ENCODE results near the gene TTBK1. TPM values are rescaled to one million over a fixed set of nuclear protein-coding genes. Genes with fewer than 3 reads are reported as not detected.

The TTBK1 gene
- total and polyA plus RNA-seq, 2 donors (not counting 1 experiment from before 2014, with no cell fraction given): 0.07 TPM; not detected in 1

DNA sequence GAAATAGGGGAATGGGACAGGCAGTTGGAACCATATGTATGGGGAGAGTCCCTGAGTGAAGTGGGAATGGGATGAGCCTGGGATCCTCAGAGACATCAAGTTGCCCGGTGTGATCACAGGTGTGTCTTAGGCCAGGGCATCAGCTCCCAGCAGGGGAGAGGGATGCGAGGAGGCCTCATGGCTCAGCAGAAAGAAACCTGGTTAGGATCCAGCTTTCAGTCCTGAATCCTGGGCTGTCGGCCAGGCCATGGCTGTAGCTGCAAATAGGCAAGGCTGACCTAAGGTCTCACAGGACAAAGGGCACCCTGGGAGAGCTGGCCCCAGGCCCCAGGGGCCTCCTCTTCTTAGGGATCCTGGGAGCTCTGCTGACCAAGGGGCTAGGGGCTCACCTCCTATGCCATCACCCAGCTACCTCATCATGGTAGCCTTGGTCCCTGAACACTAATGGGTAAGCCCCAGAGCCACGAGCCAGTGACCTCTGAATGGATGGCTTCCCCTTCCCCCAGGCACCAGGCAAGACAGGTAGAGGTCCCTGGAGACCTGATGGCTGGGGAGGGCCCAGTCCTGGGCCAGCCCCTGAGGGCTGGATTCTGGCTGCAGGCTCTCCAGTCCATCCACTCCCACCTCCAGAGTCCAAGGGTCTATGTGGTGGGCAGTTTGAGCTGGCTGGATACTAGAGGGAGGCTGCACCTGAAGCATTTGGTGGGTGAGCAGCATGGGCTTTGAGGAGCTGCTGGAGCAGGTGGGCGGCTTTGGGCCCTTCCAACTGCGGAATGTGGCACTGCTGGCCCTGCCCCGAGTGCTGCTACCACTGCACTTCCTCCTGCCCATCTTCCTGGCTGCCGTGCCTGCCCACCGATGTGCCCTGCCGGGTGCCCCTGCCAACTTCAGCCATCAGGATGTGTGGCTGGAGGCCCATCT lies 54.6 kb downstream of the TTBK1 start, which contains the start of gene SLC22A7:
Gene SLC22A7 (plus strand): TSS at position 617 of the 921 bp plus-strand sequence. CDS start 99 bp downstream, at position 716.
- H3K9me3 Mint-ChIP-seq (ENCODE audit: insufficient read depth): no peaks in the 10 kb centered on the region
- Histone ChIP-seq H3K9me3 (ENCODE audit: control extremely low read depth in 1 of 3, control insufficient read depth in 2 of 3, insufficient read depth in 1 of 3, low read length in 2 of 3) (no peaks in the 10 kb centered on the region), H3K36me3 (replicated peaks in 1 of 2; ENCODE audit: control extremely low read depth in 1 of 2, control insufficient read depth in 1 of 2, extremely low read depth in 1 of 2, insufficient read depth in 2 of 2, low read length in 1 of 2) (no peaks in the 10 kb centered on the region), H3K4me2 (replicated peaks; ENCODE audit: low read depth, low read length, poor library complexity, severe bottlenecking) (no peak within 1 kb of the TSS), H3K4me1 (ENCODE audit: control insufficient read depth in 2 of 2, insufficient read depth in 2 of 2, low read length in 2 of 2) (no peaks in the 10 kb centered on the region), H2AFZ (ENCODE audit: insufficient read depth, low read depth, low read length, poor library complexity, severe bottlenecking) (no peak within 1 kb of the TSS), H3K27ac (ENCODE audit: low read length in 2 of 2) (no peak within 1 kb of the TSS), H4K20me1 (ENCODE audit: control insufficient read depth, insufficient read depth, low read length, poor library complexity, severe bottlenecking) (no peaks in the 10 kb centered on the region), H3K4me3 (ENCODE audit: control extremely low read depth in 1 of 5, extremely low read depth in 1 of 5, insufficient read depth in 1 of 5, low read depth in 2 of 5, low read length in 4 of 5) (no peak within 1 kb of the TSS), H3K9ac (ENCODE audit: low read length) (no peak within 1 kb of the TSS), H3K79me2 (ENCODE audit: control insufficient read depth, insufficient read depth, low read length) (no peaks in the 10 kb centered on the region), H3K27me3 (replicated peaks in 1 of 4; ENCODE audit: control extremely low read depth in 1 of 4, control insufficient read depth in 3 of 4, insufficient read depth in 4 of 4, low read length in 3 of 4) (peaks cover 0 to 19% (median 1%) of the 10 kb centered on the region in 4 experiments)
- intact Hi-C loops (cut with micrococcal nuclease): no loop called here
- no peak within 1 kb of the TSS for H3K27ac Mint-ChIP-seq
- DNase-seq (no peak), ATAC-seq (ENCODE audit: low read depth) (no peak)
- TF ChIP-seq, protein P1, sequence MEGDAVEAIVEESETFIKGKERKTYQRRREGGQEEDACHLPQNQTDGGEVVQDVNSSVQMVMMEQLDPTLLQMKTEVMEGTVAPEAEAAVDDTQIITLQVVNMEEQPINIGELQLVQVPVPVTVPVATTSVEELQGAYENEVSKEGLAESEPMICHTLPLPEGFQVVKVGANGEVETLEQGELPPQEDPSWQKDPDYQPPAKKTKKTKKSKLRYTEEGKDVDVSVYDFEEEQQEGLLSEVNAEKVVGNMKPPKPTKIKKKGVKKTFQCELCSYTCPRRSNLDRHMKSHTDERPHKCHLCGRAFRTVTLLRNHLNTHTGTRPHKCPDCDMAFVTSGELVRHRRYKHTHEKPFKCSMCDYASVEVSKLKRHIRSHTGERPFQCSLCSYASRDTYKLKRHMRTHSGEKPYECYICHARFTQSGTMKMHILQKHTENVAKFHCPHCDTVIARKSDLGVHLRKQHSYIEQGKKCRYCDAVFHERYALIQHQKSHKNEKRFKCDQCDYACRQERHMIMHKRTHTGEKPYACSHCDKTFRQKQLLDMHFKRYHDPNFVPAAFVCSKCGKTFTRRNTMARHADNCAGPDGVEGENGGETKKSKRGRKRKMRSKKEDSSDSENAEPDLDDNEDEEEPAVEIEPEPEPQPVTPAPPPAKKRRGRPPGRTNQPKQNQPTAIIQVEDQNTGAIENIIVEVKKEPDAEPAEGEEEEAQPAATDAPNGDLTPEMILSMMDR (IDR thresholded peaks at IDR 0.05): no peak
- no peak for TF ChIP-seq EZH2 (IDR thresholded peaks at IDR 0.05; ENCODE audit: borderline replicate concordance, insufficient read depth, low read depth, low read length, poor library complexity, severe bottlenecking)
- H3K27me3 Mint-ChIP-seq: peaks cover 14% of the 10 kb centered on the region
- ChIA-PET POLR2A (interaction anchor here (0.6 kb wide), 1 partner anchor 22 kb away, joined by 4 read pairs; no protein-coding TSS in a partner anchor), CTCF (interaction anchor here (1.7 to 3.6 kb wide), 2 partner anchors 10 to 34 kb away, joined by 4 to 19 read pairs; partner anchors contain the start of gene CRIP3)
- H3K4me1 Mint-ChIP-seq: peaks cover 4% of the 10 kb centered on the region
- 83% methylated on average over 10 of the region's 10 CpGs for WGBS (ENCODE audit: insufficient coverage)
- H3K4me3 Mint-ChIP-seq: no peak within 1 kb of the TSS

All from B cell (primary cell).